ENCODE measurements around the gene SH2B2. TPM values are rescaled to one million over a fixed set of nuclear protein-coding genes. Genes with fewer than 3 reads are reported as not detected.

Gene SH2B2
- total RNA-seq, 1 experiment from 2014 or later, result 8.8 TPM

DNA sequence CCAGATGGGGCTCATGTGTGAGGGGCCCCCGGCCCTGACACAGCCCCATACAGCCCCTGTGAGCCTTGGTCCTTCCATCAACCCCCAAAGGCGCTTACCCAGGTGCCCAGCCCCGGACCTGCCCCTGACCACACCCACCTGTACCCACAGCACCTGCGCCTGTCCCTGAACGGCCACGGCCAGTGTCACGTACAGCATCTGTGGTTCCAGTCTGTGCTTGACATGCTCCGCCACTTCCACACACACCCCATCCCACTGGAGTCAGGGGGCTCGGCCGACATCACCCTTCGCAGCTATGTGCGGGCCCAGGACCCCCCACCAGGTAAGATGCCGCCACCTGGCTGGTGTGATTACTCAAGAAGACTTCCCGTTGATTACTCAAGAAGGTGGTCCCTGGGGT, 33.5 kb downstream of the SH2B2 start:
- H3K4me3 ChIP-seq (ENCODE audit: low read length), result no peak overlapping the region
- no peaks in the 10 kb centered on the region for H3K79me2 ChIP-seq (ENCODE audit: low read length)
- H3K4me2 ChIP-seq (ENCODE audit: low read length), result no peak overlapping the region
- no peaks in the 10 kb centered on the region for H3K27me3 ChIP-seq (ENCODE audit: low read length)
- H3K27ac ChIP-seq (ENCODE audit: low read length), result no peak overlapping the region
- no peak overlapping the region for H2AFZ ChIP-seq (ENCODE audit: low read length)
- intact Hi-C loops (cut with micrococcal nuclease), result no loop called here
- CTCF ChIA-PET, result no interaction called here
- no peaks in the 10 kb centered on the region for H3F3A ChIP-seq (ENCODE audit: low read length, unreplicated experiment)
- no peak for DNase-seq
- no peaks in the 10 kb centered on the region for H3K9me3 ChIP-seq (ENCODE audit: low read length)
- BruUV-seq (replicated peaks), result no TSS peak
- TF ChIP-seq EZH2phosphoT487 (IDR thresholded peaks at IDR 0.05; ENCODE audit: borderline replicate concordance, low read length) (no peak), EZH2 (IDR thresholded peaks at IDR 0.05; ENCODE audit: low read length, unreplicated experiment) (no peak), CTCF (conservative IDR thresholded peaks at IDR 0.05; ENCODE audit: low read depth, low read length) (no peak)
- ATAC-seq, result no peak
- POLR2A ChIA-PET (ENCODE audit: unreplicated experiment), result no interaction called here
- no peaks in the 10 kb centered on the region for H3K36me3 ChIP-seq (ENCODE audit: low read depth, low read length)
- no peaks in the 10 kb centered on the region for H4K20me1 ChIP-seq (ENCODE audit: low read length)
- no peak overlapping the region for H3K9ac ChIP-seq (ENCODE audit: low read length)
- H3K9me2 ChIP-seq (replicated peaks; ENCODE audit: low read length), result no peaks in the 10 kb centered on the region
- no peaks in the 10 kb centered on the region for H3K4me1 ChIP-seq (ENCODE audit: insufficient read depth, low read length)

- H3K4me1 ChIP-seq (ENCODE audit: insufficient read depth, low read length), result no peaks in the 10 kb centered on the region
- CTCF ChIA-PET, result no interaction called here
These were observed 34.1 kb downstream of the SH2B2 start for GRCh38 chr7:102320601-102321350.

More at GRCh38 chr7:102320601-102321350, 34.1 kb downstream of the SH2B2 start:
- intact Hi-C loops (cut with micrococcal nuclease), result no loop called here
- no peak for ATAC-seq
- TF ChIP-seq EZH2phosphoT487 (IDR thresholded peaks at IDR 0.05; ENCODE audit: borderline replicate concordance, low read length) (no peak), CTCF (conservative IDR thresholded peaks at IDR 0.05; ENCODE audit: low read depth, low read length) (no peak), EZH2 (IDR thresholded peaks at IDR 0.05; ENCODE audit: low read length, unreplicated experiment) (no peak)
- no TSS peak for BruUV-seq (replicated peaks)
- Histone ChIP-seq H3K4me3 (ENCODE audit: low read length) (no peak overlapping the region), H3K27ac (ENCODE audit: low read length) (no peak overlapping the region), H2AFZ (ENCODE audit: low read length) (no peak overlapping the region), H3K9ac (ENCODE audit: low read length) (no peak overlapping the region), H4K20me1 (ENCODE audit: low read length) (no peaks in the 10 kb centered on the region), H3F3A (ENCODE audit: low read length, unreplicated experiment) (no peaks in the 10 kb centered on the region), H3K27me3 (ENCODE audit: low read length) (no peaks in the 10 kb centered on the region), H3K4me2 (ENCODE audit: low read length) (no peak overlapping the region), H3K9me2 (replicated peaks; ENCODE audit: low read length) (no peaks in the 10 kb centered on the region), H3K9me3 (ENCODE audit: low read length) (no peaks in the 10 kb centered on the region), H3K79me2 (ENCODE audit: low read length) (no peaks in the 10 kb centered on the region), H3K36me3 (ENCODE audit: low read depth, low read length) (no peaks in the 10 kb centered on the region)
- no peak for DNase-seq
- POLR2A ChIA-PET (ENCODE audit: unreplicated experiment), result no interaction called here

All from PC-3 (cell line).